ENCODE data around the gene ZNF865. TPM values are rescaled to one million over a fixed set of nuclear protein-coding genes. Genes with fewer than 3 reads are reported as not detected.

ZNF865 gene
- total and polyA plus RNA-seq, 10 of the 15 experiments (the other 5 are each of a cell fraction or from before 2014, with no cell fraction given), result 0.02 to 18.3 (median 0.90) TPM

- H4K20me1 ChIP-seq (ENCODE audit: control insufficient read depth, insufficient read depth), result no peaks in the 10 kb centered on the region
- ChIA-PET POLR2A (interaction anchor here (0.6 to 4.5 kb wide), 10 partner anchors 9 to 121 kb away, joined by 3 to 28 read pairs (median 7); partner anchors contain the start of genes CCDC106, U2AF2, ZNF524 and ZNF581), SMC1A (ENCODE audit: uncharacterized antibody, unreplicated experiment) (interaction anchor here (0.7 to 3.5 kb wide), 13 partner anchors 13 to 177 kb away, joined by 3 to 31 read pairs (median 6); partner anchors contain the start of genes CCDC106, FIZ1, U2AF2 and ZNF524), RAD21 (ENCODE audit: unreplicated experiment) (interaction anchor here (0.5 to 4.9 kb wide), 15 partner anchors 9 to 709 kb away, joined by 3 to 36 read pairs (median 12); partner anchors contain the start of genes CCDC106, U2AF2, ZNF579 and ZNF581), CTCF (interaction anchor here (0.7 to 7.7 kb wide), 30 partner anchors 9 to 715 kb away, joined by 3 to 85 read pairs (median 11); partner anchors contain the start of genes CCDC106, U2AF2, ZNF581 and ZNF784)
- H3K4me2 ChIP-seq (ENCODE audit: control insufficient read depth, insufficient read depth), result peak overlapping the region; percentile 19
- BruUV-seq (replicated peaks), result no TSS peak
- no peak for ATAC-seq
- peaks cover 22% of the 10 kb centered on the region for H3K4me1 ChIP-seq (ENCODE audit: control insufficient read depth, insufficient read depth, low read length)
- H2AFZ ChIP-seq (ENCODE audit: control insufficient read depth, low read depth, low read length), result no peak overlapping the region; the same call in 1 of the 2 replicates
- H3K27me3 ChIP-seq (replicated peaks in 1 of 2; ENCODE audit: control insufficient read depth in 2 of 2, insufficient read depth in 2 of 2, low read length in 1 of 2), result no peaks in the 10 kb centered on the region
- H3K4me3 ChIP-seq, result peak overlapping the region; percentile 92
- peak overlapping the region; percentile 99 for H3K27ac ChIP-seq (ENCODE audit: control insufficient read depth, insufficient read depth)
- in situ Hi-C loops (cut with MboI), result loop anchor here (5.0 kb wide), 1 partner anchor 117 kb away; no protein-coding TSS in a partner anchor
- H3K79me2 ChIP-seq (ENCODE audit: control insufficient read depth, insufficient read depth, low read length), result peaks cover 36% of the 10 kb centered on the region
- H3K9me3 ChIP-seq (replicated peaks; ENCODE audit: control insufficient read depth, insufficient read depth, low read length), result no peaks in the 10 kb centered on the region
- no peaks in the 10 kb centered on the region for H3K36me3 ChIP-seq (ENCODE audit: control insufficient read depth in 2 of 2, insufficient read depth in 2 of 2, low read length in 1 of 2)
- 89% methylated on average over 8 of the region's 8 CpGs for WGBS (ENCODE audit: insufficient coverage, insufficient replicate concordance, low lambda C conversion rate, missing lambda C conversion rate)
- intact Hi-C loops (cut with micrococcal nuclease; ENCODE audit: unreplicated experiment), result loop anchor here (2.0 to 10.0 kb wide), 4 partner anchors 167 to 698 kb away; no protein-coding TSS in a partner anchor
- no peak for DNase-seq (ENCODE audit: low read depth, low spot score)
- H3K9ac ChIP-seq (ENCODE audit: control insufficient read depth, insufficient read depth, low read length), result no peak overlapping the region
- TF ChIP-seq KAT2A (conservative IDR thresholded peaks at IDR 0.05; ENCODE audit: control insufficient read depth, low read depth, low read length) (no peak), STAT1 (conservative IDR thresholded peaks at IDR 0.05) (no peak), NR2C2 (IDR thresholded peaks at IDR 0.05; ENCODE audit: borderline replicate concordance, control insufficient read depth, insufficient read length, low read depth) (no peak), LARP7 (IDR thresholded peaks at IDR 0.05) (no peak), ATF2 (IDR thresholded peaks at IDR 0.05; ENCODE audit: low read length) (no peak), CBX5 (IDR thresholded peaks at IDR 0.05; ENCODE audit: low read depth) (no peak), SUZ12 (IDR thresholded peaks at IDR 0.05; ENCODE audit: unreplicated experiment) (no peak), STAT3 (IDR thresholded peaks at IDR 0.05; ENCODE audit: low read depth, low read length) (no peak), ZNF217 (IDR thresholded peaks at IDR 0.05) (no peak), NR2F1 (conservative IDR thresholded peaks at IDR 0.05) (no peak), RCOR1 (conservative IDR thresholded peaks at IDR 0.05; ENCODE audit: low read depth, low read length) (no peak), HDGF (IDR thresholded peaks at IDR 0.05) (no peak), SMAD5 (IDR thresholded peaks at IDR 0.05; ENCODE audit: low read depth) (no peak), ZNF207 (IDR thresholded peaks at IDR 0.05; ENCODE audit: borderline replicate concordance) (no peak), SRF (IDR thresholded peaks at IDR 0.05; ENCODE audit: low read depth in 2 of 2, low read length in 2 of 2) (no peak)
- FAIRE-seq, result no peak
These were observed 28.4 kb downstream of the ZNF865 start for GRCh38 chr19:55633861-55634260.
